ENCODE results near the gene OTOP3.
"Not testable (repeated sequence)": the region's sequence is repeated elsewhere in the genome, so short reads cannot be mapped to it uniquely, and the experiment has no call there.

OTOP3 gene

GRCh38 chr17:74935585-74936469 lies at the start of gene OTOP3:
TSS of gene OTOP3 (plus strand) at chr17:74935898. CDS start at chr17:74935922, 24 bp downstream.
- DNase-seq (ENCODE audit: low read depth, low spot score): no peak

- no peak for DNase-seq (ENCODE audit: low read depth, low spot score)
Observed at GRCh38 chr17:74888469-74888868, 47.2 kb upstream of the OTOP3 start.

GRCh38 chr17:74890554-74890953 lies 45.1 kb upstream of the OTOP3 start:
- DNase-seq (ENCODE audit: low read depth, low spot score): no peak

GRCh38 chr17:74892013-74892841 lies 43.5 kb upstream of the OTOP3 start:
- DNase-seq (ENCODE audit: low read depth, low spot score): no peak

GRCh38 chr17:74892974-74893911 lies 42.5 kb upstream of the OTOP3 start, which contains the start of gene FADS6:
TSS of gene FADS6 (minus strand) at chr17:74893633. CDS start at chr17:74893595, 38 bp downstream.
- DNase-seq (ENCODE audit: low read depth, low spot score): no peak

- DNase-seq (ENCODE audit: low read depth, low spot score): no peak
Observed at GRCh38 chr17:74893936-74894671, 41.6 kb upstream of the OTOP3 start.

GRCh38 chr17:74898376-74898946 lies 37.2 kb upstream of the OTOP3 start:
- DNase-seq (ENCODE audit: low read depth, low spot score): no peak

GRCh38 chr17:74900208-74900607 lies 35.5 kb upstream of the OTOP3 start:
- no peak for DNase-seq (ENCODE audit: low read depth, low spot score)

- DNase-seq (ENCODE audit: low read depth, low spot score): no peak
Observed at GRCh38 chr17:74901353-74902135, 34.2 kb upstream of the OTOP3 start.

GRCh38 chr17:74903034-74903433 lies 32.7 kb upstream of the OTOP3 start:
- DNase-seq (ENCODE audit: low read depth, low spot score): no peak

GRCh38 chr17:74903671-74904070 lies 32.0 kb upstream of the OTOP3 start:
- DNase-seq (ENCODE audit: low read depth, low spot score): no peak

GRCh38 chr17:74904687-74905409 lies 30.9 kb upstream of the OTOP3 start:
- DNase-seq (ENCODE audit: low read depth, low spot score): no peak

- DNase-seq (ENCODE audit: low read depth, low spot score): not testable (repeated sequence)
Observed at GRCh38 chr17:74906214-74906793, 29.4 kb upstream of the OTOP3 start.

GRCh38 chr17:74907012-74907411 lies 28.7 kb upstream of the OTOP3 start:
- no peak for DNase-seq (ENCODE audit: low read depth, low spot score)

- DNase-seq (ENCODE audit: low read depth, low spot score): not testable (repeated sequence)
Observed at GRCh38 chr17:74909097-74909496, 26.6 kb upstream of the OTOP3 start.

- not testable (repeated sequence) for DNase-seq (ENCODE audit: low read depth, low spot score)
Observed at GRCh38 chr17:74911423-74911822, 24.3 kb upstream of the OTOP3 start.

- DNase-seq (ENCODE audit: low read depth, low spot score): no peak
Observed at GRCh38 chr17:74916136-74916850, 19.4 kb upstream of the OTOP3 start.

- DNase-seq (ENCODE audit: low read depth, low spot score): no peak
Observed at GRCh38 chr17:74916851-74917199, 18.9 kb upstream of the OTOP3 start.
